ENCODE measurements around the gene HBG1. TPM values are rescaled to one million over a fixed set of nuclear protein-coding genes. Genes with fewer than 3 reads are reported as not detected.
"Not testable (repeated sequence)": the region's sequence is repeated elsewhere in the genome, so short reads cannot be mapped to it uniquely, and the experiment has no call there.

HBG1 gene
- total RNA-seq: not detected

DNA sequence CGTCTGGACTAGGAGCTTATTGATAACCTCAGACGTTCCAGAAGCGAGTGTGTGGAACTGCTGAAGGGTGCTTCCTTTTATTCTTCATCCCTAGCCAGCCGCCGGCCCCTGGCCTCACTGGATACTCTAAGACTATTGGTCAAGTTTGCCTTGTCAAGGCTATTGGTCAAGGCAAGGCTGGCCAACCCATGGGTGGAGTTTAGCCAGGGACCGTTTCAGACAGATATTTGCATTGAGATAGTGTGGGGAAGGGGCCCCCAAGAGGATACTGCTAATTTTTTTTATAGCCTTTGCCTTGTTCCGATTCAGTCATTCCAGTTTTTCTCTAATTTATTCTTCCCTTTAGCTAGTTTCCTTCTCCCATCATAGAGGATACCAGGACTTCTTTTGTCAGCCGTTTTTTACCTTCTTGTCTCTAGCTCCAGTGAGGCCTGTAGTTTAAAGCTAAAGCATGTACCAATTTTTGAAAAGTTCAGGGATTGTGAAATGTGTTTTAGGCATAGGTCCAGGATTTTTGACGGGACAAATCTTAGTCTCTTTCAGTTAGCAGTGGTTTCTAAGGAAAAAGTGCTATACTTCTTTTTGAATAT lies at the start of gene HBG1:
TSS of gene HBG1 (minus strand) at position 51 of the 590 bp plus-strand sequence. CDS start 53 bp downstream, outside the sequence.
- H3K9me3 Mint-ChIP-seq; H3K4me3 Mint-ChIP-seq; H3K27me3 Mint-ChIP-seq; ATAC-seq (ENCODE audit: low read depth); POLR2A ChIA-PET; H3K36me3 Mint-ChIP-seq; DNase-seq; H3K4me1 Mint-ChIP-seq; H3K27ac Mint-ChIP-seq: not testable (repeated sequence)

DNA sequence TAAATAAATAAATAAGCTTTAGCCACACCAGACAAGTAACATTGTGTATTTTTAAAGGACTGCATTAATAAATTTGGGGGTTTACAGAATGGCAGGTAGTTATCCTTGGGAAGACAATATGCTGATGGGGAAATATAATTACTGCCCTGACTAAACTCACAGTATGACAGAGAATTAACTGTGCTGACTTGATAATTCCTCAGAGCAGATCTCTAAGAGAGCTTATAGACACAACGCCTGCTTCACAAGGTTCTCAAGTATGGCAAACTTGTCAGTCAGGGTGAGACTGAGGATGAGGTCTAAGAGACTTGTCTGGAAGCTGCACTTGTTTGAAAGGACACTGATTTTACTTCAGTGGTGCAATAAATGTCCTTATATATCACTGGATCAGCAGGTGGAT lies 48.8 kb upstream of the HBG1 start:
- H3K27ac Mint-ChIP-seq: no peak overlapping the region
- H3K27me3 Mint-ChIP-seq: peaks cover 7% of the 10 kb centered on the region
- no peak overlapping the region for H3K4me3 Mint-ChIP-seq
- POLR2A ChIA-PET: no interaction called here
- H3K9me3 Mint-ChIP-seq: no peaks in the 10 kb centered on the region
- ATAC-seq (ENCODE audit: low read depth) (no peak), DNase-seq (no peak)
- no peaks in the 10 kb centered on the region for H3K36me3 Mint-ChIP-seq
- no peaks in the 10 kb centered on the region for H3K4me1 Mint-ChIP-seq

DNA sequence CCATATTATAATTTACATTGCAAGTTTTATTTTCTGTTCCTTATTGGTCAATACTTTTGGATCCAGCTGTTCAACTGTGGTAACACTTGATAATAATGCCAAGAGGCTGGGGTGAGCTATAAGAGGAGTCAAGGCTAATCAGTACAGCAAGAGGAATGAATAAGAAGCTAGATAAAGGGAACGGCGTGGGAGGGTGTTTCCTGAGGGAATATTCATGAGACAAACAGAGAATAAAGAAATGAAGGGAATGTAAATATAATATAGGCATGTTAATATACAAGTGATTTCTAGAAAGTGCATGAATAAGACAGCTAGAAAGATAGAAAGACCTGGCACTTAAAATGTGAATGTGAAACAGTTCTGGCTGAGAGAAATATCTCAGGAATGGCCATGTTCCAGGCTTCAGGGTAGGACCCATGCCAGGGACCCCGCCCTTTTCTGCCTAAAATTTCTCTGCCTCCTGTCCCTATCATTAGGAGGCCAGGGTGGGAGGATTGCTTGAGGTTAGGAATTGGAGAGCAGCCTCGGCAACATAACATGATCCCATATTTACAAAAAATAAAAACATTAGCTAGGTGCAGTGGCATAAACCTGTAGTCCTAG lies 48.2 kb upstream of the HBG1 start:
- H3K4me3 Mint-ChIP-seq: no peak overlapping the region
- ATAC-seq (ENCODE audit: low read depth) (no peak), DNase-seq (no peak)
- POLR2A ChIA-PET: no interaction called here
- no peaks in the 10 kb centered on the region for H3K9me3 Mint-ChIP-seq
- no peaks in the 10 kb centered on the region for H3K36me3 Mint-ChIP-seq
- peaks cover 7% of the 10 kb centered on the region for H3K27me3 Mint-ChIP-seq
- H3K4me1 Mint-ChIP-seq: no peaks in the 10 kb centered on the region
- H3K27ac Mint-ChIP-seq: no peak overlapping the region

DNA sequence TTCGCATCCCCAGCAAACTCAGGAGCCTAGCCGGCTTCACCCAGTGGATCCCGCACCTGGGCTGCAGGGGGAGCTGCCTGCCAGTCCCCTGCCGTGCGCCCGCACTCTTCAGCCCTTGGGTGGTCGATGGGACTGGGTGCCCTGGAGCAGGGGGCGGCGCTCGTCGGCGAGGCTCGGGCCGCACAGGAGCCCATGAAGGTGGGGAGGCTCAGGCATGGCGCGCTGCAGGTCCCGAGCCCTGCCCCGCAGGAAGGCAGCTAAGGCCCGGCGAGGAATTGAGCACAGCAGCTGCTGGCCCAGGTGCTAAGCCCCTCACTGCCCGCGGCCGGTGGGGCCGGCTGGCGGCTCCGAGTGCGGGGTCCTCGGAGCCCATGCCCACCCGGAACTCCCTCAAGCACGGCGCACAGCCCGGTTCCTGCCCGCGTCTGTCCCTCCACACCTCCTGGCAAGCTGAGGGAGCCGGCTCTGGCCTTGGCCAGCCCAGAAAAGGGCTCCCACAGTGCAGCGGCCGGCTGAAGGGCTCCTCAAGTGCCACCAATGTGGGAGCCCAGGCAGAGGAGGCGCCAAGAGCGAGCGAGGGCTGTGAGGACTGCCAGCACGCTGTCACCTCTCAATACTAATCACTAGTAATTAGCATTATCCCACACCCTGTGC lies 44.8 kb upstream of the HBG1 start:
- H3K4me1 Mint-ChIP-seq; ATAC-seq (ENCODE audit: low read depth); H3K9me3 Mint-ChIP-seq; DNase-seq; H3K27ac Mint-ChIP-seq; H3K27me3 Mint-ChIP-seq; H3K36me3 Mint-ChIP-seq; POLR2A ChIA-PET; H3K4me3 Mint-ChIP-seq: not testable (repeated sequence)

GRCh38 chr11:5293028-5293427 lies 43.4 kb upstream of the HBG1 start:
- Mint-ChIP-seq H3K4me1 (no peaks in the 10 kb centered on the region), H3K9me3 (no peaks in the 10 kb centered on the region), H3K36me3 (no peaks in the 10 kb centered on the region), H3K27ac (no peak overlapping the region), H3K27me3 (peaks cover 7% of the 10 kb centered on the region), H3K4me3 (no peak overlapping the region)
- DNase-seq (no peak), ATAC-seq (ENCODE audit: low read depth) (no peak)
- POLR2A ChIA-PET: no interaction called here

- Mint-ChIP-seq H3K27ac (no peak overlapping the region), H3K36me3 (no peaks in the 10 kb centered on the region), H3K27me3 (peaks cover 3% of the 10 kb centered on the region), H3K4me1 (no peaks in the 10 kb centered on the region), H3K9me3 (no peaks in the 10 kb centered on the region), H3K4me3 (no peak overlapping the region)
- no peak for DNase-seq
- POLR2A ChIA-PET: no interaction called here
- ATAC-seq (ENCODE audit: low read depth): no peak
Observed at GRCh38 chr11:5291207-5291838, 41.7 kb upstream of the HBG1 start.

DNA sequence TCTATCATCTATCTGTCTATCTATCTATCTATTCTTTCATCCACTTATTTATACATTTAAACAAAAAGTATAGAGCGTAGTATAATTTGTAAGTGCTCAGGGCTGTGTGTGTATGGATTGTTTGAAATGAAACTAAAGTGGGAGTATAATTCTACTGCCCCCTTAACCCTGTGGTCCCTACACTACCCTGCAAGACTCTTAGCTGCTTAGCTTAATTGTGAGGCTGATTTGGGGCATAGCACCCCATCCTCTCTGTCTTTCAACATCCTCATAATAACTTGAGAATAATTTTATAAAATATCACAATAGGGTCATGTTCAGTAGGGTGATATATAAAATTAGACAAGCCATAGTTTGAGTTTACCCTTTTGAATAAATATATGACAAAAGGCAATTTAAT lies 40.4 kb upstream of the HBG1 start:
- Mint-ChIP-seq H3K4me1 (no peaks in the 10 kb centered on the region), H3K9me3 (no peaks in the 10 kb centered on the region), H3K27me3 (no peaks in the 10 kb centered on the region), H3K4me3 (no peak overlapping the region), H3K36me3 (no peaks in the 10 kb centered on the region), H3K27ac (no peak overlapping the region)
- POLR2A ChIA-PET: no interaction called here
- DNase-seq: no peak
- ATAC-seq (ENCODE audit: low read depth): no peak

DNA sequence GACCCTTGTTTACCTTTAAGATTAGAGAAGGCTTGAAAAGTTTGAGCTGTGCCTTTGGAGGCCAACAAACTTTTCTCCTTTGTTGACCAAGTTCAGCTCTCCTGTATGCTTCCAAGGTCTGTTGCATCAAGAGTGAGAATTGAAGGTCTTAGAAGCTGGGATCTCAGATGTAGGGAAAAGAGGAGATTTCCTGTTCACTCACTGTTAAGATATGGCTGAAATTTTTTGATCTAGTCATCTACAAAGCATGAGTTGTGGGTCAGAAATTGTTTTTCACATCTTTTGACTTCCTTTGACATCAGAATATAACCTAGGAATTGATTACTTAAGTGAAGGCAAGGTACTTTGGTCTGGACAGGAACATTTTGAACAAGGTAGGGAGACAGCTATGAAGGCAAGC lies 40.0 kb upstream of the HBG1 start:
- Mint-ChIP-seq H3K4me3 (no peak overlapping the region), H3K27me3 (no peaks in the 10 kb centered on the region), H3K4me1 (no peaks in the 10 kb centered on the region), H3K9me3 (no peaks in the 10 kb centered on the region), H3K36me3 (no peaks in the 10 kb centered on the region), H3K27ac (no peak overlapping the region)
- ATAC-seq (ENCODE audit: low read depth) (no peak), DNase-seq (no peak)
- POLR2A ChIA-PET: no interaction called here

- POLR2A ChIA-PET: no interaction called here
- no peaks in the 10 kb centered on the region for H3K4me1 Mint-ChIP-seq
- no peaks in the 10 kb centered on the region for H3K36me3 Mint-ChIP-seq
- no peak for DNase-seq
- H3K9me3 Mint-ChIP-seq: no peaks in the 10 kb centered on the region
- no peaks in the 10 kb centered on the region for H3K27me3 Mint-ChIP-seq
- H3K4me3 Mint-ChIP-seq: no peak overlapping the region
- H3K27ac Mint-ChIP-seq: no peak overlapping the region
- no peak for ATAC-seq (ENCODE audit: low read depth)
Observed at GRCh38 chr11:5288906-5289550, 39.4 kb upstream of the HBG1 start.

GRCh38 chr11:5288108-5288905 lies 38.6 kb upstream of the HBG1 start:
- H3K4me1 Mint-ChIP-seq: no peaks in the 10 kb centered on the region
- no peak for ATAC-seq (ENCODE audit: low read depth)
- DNase-seq: no peak
- no peaks in the 10 kb centered on the region for H3K36me3 Mint-ChIP-seq
- no peak overlapping the region for H3K27ac Mint-ChIP-seq
- POLR2A ChIA-PET: no interaction called here
- H3K27me3 Mint-ChIP-seq: no peaks in the 10 kb centered on the region
- no peak overlapping the region for H3K4me3 Mint-ChIP-seq
- no peaks in the 10 kb centered on the region for H3K9me3 Mint-ChIP-seq

DNA sequence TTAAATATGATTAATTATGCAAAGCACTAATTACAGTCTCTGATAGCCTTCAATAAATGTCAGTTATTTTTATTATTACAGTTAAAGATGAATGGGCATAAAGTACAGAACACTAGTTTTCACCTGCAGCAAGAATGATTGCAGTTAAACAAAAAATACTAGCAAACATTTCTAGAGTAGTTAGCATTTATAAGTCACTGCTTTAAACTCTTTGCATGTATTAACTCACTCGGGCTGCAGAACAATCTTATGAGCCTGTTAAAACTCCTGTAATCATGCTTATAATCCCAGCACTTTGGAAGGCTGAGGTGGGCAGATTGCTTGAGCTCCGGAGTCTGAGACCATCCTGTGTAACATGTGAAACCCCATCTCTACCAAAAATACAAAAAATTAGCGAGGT lies 37.2 kb upstream of the HBG1 start:
- Mint-ChIP-seq H3K4me3 (no peak overlapping the region), H3K27me3 (no peaks in the 10 kb centered on the region), H3K36me3 (no peaks in the 10 kb centered on the region), H3K27ac (no peak overlapping the region), H3K9me3 (no peaks in the 10 kb centered on the region), H3K4me1 (no peaks in the 10 kb centered on the region)
- POLR2A ChIA-PET: no interaction called here
- DNase-seq (no peak), ATAC-seq (ENCODE audit: low read depth) (no peak)

- no peak for ATAC-seq (ENCODE audit: low read depth)
- no peaks in the 10 kb centered on the region for H3K4me1 Mint-ChIP-seq
Observed at GRCh38 chr11:5286351-5286750, 36.7 kb upstream of the HBG1 start.

DNA sequence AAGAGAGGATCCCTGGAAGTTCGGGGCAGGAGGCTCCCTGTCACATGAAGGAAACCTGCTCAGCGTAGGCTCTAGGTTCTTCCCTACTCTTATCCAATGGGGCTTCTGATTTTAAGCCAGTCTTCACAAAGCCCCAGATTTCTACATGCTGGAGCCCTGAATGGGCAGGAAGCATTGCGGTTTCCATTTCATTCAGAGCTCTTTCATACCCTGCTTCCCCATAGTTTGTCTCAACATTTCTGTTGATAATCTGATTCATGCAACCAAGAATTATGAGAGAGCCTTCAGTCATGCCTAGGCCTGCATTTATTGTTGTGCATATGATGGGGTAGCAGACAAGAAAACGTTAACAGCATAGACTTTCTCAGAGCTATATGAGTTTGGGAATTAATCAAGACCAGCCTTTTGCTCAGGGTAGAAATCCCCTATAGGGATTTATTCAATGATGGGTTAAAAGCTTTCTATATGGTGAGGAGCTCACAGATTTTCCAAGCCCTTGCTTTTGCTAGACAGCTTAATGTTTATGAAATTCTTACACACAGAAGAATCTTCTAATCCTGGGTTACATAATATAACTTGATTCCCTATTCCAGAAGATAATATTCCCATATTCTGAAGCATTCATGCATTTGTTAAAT lies 36.2 kb upstream of the HBG1 start:
- H3K9me3 Mint-ChIP-seq: no peaks in the 10 kb centered on the region
- H3K27ac Mint-ChIP-seq: no peak overlapping the region
- no peak for ATAC-seq (ENCODE audit: low read depth)
- H3K4me1 Mint-ChIP-seq: no peaks in the 10 kb centered on the region
- no peaks in the 10 kb centered on the region for H3K27me3 Mint-ChIP-seq
- no peak overlapping the region for H3K4me3 Mint-ChIP-seq
- DNase-seq: no peak
- POLR2A ChIA-PET: no interaction called here
- no peaks in the 10 kb centered on the region for H3K36me3 Mint-ChIP-seq

More at GRCh38 chr11:5286351-5286750, 36.7 kb upstream of the HBG1 start:
- H3K36me3 Mint-ChIP-seq: no peaks in the 10 kb centered on the region
- no peaks in the 10 kb centered on the region for H3K27me3 Mint-ChIP-seq
- H3K27ac Mint-ChIP-seq: no peak overlapping the region
- no peak for DNase-seq
- no peaks in the 10 kb centered on the region for H3K9me3 Mint-ChIP-seq
- H3K4me3 Mint-ChIP-seq: no peak overlapping the region
- POLR2A ChIA-PET: no interaction called here

Measured in activated naive CD8-positive, alpha-beta T cell treated with anti-CD3 and anti-CD28 coated beads, Interleukin-2, amount 10 ng/mL, durations not matched to agents 7 days and 5 days (primary cell).